Measurements from ENCODE around the gene NANOS3. TPM values are rescaled to one million over a fixed set of nuclear protein-coding genes. Genes with fewer than 3 reads are reported as not detected.

The NANOS3 gene
- total RNA-seq, 2 donors from 2014 or later: 1.0 to 1.2 TPM

DNA sequence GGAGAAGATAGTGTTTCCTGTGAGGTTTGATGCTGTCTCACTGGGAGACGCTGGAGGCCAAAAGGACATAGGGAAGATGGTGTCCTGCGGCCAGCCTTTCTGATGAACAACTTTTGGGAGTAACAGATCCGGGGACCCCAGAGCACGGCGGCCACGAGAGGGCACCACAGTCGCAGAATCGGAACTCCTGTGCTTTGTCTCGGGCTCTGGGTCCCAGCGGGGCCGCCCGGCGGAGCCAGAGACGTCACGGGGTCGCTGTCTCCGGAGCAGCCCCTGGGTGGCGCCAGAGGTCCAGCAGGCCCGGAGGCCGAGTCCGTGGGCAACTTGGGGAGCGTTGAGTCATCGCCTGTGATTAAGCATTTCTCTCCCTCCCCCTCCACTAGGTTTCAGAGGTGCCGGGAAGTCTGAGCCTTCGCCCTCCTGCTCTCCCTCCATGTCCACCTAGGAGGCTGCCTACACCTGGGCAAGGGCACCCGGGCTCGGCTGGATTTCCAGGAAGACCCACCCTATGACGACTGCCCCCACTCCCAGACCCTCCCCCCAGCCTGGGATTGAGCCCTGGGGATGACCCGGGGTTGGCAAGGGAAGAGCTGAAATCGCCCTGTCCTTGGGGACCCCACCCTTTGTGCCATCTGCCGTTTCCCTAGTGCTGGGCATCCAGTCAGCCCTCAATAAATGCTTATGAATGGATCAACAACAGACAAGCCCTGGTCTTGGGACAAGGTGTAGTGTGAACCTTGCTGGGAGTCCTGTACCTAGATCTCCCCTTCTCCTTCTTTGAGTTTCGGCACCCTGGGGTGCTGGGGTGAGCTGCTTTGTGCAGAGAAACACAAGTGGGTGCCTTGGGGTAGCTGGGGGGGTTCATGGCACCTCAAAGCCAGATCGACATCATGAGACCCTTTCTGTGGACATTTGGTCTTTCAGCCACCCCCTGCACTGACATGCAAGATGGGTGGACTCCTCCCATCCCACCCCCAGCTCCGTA is 3.4 kb downstream of the NANOS3 start:
- peak; percentile 96 for ATAC-seq
- intact Hi-C loops (cut with DNase I): loop anchor here (2.0 to 5.0 kb wide), 3 partner anchors 77 to 194 kb away; partner anchors contain the start of gene MISP3 (in 1 of the 2)
- DNase-seq: peak; percentile 99

DNA sequence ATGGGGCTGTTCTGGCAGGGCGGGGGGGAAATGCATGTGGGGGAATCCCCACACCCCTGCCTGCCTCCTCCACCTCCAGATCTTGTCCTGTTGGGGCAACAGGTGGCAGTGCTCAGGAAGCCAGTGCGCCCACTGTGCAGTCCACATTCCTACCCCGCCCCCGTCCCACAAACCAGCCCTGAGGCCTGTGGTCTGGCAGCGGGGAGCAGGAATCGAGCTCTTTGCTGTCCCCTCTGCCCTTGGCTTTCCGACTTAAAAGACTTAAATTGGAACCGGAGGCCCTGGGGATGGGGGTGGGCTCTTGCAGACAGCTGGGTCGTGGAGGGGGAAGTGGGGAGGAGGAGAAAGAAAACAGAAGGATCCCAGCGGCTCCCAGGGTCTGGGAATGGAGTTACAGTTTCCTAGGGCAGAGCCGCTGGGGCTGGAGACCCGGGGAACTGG is 4.3 kb downstream of the NANOS3 start:
- DNase-seq: no peak
- peak in 1 of 2 donors; percentile 6 for ATAC-seq
- intact Hi-C loops (cut with DNase I): loop anchor here (2.0 to 5.0 kb wide), 3 partner anchors 76 to 194 kb away; partner anchors contain the start of gene MISP3 (in 1 of the 2)

- no peak for DNase-seq
- ATAC-seq: peak in 1 of 2 donors; percentile 3
- intact Hi-C loops (cut with DNase I): loop anchor here (2.0 to 5.0 kb wide), 3 partner anchors 75 to 193 kb away; partner anchors contain the start of gene MISP3 (in 1 of the 2)
Observed at GRCh38 chr19:13881692-13882418, 4.9 kb downstream of the NANOS3 start.

- intact Hi-C loops (cut with DNase I): loop anchor here (5.0 kb wide), 2 partner anchors 75 to 190 kb away; partner anchors contain the start of gene MISP3 (in 1 of the 2)
- no peak for ATAC-seq
Observed at GRCh38 chr19:13882419-13882795, 5.5 kb downstream of the NANOS3 start.

DNA sequence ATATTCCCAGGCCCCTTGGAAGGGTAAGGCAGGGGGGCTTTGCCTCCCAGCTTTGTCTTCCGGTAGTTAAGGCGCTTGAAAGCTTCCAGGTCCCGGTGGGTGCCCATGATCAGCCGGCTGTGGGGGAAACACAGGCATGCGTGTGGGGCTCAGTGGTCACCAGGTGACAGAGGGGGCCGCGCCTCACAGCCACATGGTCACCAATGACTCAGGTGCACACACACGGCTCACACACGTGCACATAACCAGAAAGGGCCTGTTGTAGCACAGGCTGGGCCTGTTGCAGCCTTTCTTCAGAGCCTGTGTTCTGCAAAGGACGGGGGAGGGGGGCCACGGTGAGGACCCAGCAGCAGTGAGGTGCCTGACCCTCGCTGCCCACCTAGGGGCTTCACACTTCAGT is 5.9 kb downstream of the NANOS3 start:
- no peak for ATAC-seq
- no peak for DNase-seq
- intact Hi-C loops (cut with DNase I): loop anchor here (5.0 kb wide), 2 partner anchors 74 to 189 kb away; partner anchors contain the start of gene MISP3 (in 1 of the 2)

More at GRCh38 chr19:13882419-13882795, 5.5 kb downstream of the NANOS3 start:
- no peak for DNase-seq

GRCh38 chr19:13883516-13884064 is 6.7 kb downstream of the NANOS3 start:
- ATAC-seq: no peak
- no peak for DNase-seq
- intact Hi-C loops (cut with DNase I): loop anchor here (5.0 kb wide), 2 partner anchors 74 to 189 kb away; partner anchors contain the start of gene MISP3 (in 1 of the 2)

DNA sequence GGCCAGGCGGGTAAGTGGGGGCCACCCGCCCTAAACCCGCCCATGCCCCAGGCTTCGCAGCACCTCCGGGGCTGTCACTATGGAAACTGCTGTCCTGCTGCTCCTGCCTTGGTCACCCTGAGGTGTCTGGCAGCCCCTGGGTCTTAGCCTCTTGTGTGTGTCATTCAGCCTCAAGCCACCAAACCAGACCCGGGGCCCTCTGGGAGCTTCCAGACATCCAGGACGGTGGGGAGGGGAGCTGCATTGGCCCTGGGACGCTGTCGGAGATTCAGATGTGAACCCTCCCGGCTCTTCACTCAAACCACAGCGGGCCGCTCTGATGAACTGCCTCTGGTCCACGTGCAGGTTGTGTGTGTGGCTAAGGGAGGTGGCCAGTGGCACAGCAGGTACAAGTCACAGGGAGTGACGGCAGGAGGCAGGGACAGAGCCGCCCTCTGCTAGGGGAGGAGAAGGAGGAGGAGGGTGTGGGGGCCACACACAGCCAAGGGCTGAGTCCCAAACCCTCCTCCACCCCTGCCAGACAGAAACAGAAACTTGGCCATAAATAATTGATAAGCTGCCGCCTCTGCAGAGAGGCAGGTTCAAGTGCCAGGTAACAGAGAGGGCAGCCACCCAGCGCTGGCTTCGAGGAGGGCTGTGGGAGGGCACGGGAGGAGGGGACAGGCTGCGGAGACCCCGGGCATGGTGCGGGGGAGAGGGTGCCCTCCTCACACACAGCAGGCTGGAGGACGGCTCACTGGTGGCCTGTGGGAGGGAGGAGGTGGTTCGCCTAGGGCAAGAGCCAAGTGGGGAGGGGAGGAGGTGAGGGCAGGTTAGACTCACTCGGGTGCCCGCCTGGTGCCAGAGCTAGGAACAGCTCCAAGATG is 8.0 kb downstream of the NANOS3 start:
- ATAC-seq (no peak), DNase-seq (no peak)
- intact Hi-C loops (cut with DNase I): loop anchor here (5.0 kb wide), 3 partner anchors 72 to 187 kb away; partner anchors contain the start of gene MISP3 (in 1 of the 2)

DNA sequence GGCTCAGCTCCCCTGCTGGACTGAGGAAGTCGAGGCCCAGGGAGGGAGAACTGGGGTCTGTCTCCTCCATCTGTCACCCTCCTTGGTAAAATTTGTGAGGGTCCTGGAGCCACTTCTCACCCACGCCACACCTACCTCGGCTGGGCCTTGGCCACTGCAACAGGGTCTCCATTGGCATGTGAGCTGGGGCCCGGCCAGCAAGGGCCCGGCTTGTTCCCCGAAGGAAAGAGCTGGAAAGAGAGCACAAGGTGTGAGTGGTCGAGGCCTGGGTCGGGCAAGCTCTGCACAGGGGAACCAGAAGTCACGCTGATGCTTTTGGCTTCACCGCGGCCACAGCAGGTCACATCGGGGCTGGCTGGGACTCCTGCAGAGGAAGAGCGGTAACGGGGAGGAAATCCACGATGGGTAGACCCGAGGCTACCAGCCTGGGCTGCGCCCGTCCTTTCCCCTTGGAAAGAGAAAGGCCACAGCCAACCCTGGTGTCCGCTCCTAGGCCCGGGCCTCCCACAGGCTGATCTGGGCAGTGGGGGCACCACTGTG is 9.0 kb downstream of the NANOS3 start:
- ATAC-seq (no peak), DNase-seq (no peak)
- intact Hi-C loops (cut with DNase I): loop anchor here in 1 of 2 donors (5.0 kb wide), 1 partner anchor 166 kb away; no protein-coding TSS in a partner anchor

DNA sequence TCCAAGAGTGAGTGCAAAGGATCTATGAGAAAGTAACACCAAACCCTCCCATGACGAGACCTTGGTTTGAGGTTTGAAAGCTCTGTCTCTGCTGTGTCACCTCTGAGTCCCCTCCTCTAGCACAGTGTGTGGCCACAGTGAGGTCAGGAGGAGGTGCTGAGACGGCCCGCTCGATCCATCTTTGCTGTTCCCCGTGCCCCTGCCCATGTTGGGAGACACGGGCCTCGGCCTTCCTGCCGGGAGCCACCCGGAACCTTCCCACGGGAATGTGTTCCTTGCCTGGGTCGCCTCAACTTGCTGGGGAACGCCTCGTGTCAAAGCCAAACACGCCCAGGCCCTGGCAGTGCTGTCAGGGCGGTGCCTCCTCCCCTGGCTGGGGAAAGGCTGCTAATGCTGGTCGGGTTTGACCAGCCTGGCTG is 10.1 kb downstream of the NANOS3 start:
- ATAC-seq (no peak), DNase-seq (no peak)
- intact Hi-C loops (cut with DNase I): loop anchor here in 1 of 2 donors (5.0 kb wide), 1 partner anchor 165 kb away; no protein-coding TSS in a partner anchor

GRCh38 chr19:13887517-13887916 is 10.6 kb downstream of the NANOS3 start:
- no peak for DNase-seq
- intact Hi-C loops (cut with DNase I): loop anchor here in 1 of 2 donors (5.0 kb wide), 1 partner anchor 165 kb away; no protein-coding TSS in a partner anchor
- no peak for ATAC-seq

DNA sequence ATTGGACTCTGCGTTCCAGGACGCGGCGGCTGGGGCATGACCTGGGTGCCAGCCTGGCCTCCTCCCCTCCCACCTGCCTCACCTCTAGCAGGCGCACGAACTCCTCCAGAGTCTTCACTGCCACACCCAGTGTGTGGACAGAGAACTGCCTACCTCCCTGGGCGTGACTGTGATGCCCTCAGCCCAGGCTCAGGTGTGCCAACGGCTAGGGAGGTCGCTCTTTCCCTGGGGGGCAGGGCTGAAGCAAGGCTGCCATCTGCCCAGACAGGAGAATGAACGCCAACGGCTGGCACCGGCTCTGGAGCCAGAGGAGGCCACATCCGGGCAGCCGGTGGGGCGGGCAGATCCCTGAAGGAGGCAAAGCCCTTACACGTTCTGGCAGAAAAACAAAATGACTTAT is 11.3 kb downstream of the NANOS3 start:
- intact Hi-C loops (cut with DNase I): loop anchor here in 1 of 2 donors (5.0 kb wide), 1 partner anchor 164 kb away; no protein-coding TSS in a partner anchor
- ATAC-seq (no peak), DNase-seq (no peak)

DNA sequence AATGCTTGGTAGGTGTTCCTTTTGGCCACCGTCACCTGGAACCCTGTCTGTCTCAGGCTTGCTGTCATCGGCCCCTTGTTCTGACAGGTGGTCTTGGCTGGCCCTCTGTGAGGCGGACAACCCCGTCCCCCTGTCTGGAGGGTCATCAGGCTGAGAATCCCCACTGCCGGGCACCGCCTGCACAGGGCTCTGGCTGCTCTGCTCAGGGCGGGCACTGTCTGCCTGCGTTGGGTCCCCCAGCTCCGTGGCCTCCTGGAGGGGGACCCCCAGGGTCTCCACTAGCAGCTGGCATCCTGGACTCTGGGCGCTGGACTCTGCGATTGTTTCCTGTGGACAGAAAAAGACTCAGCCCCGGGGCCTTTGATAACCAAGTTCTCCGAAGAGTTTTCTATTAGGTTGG is 13.2 kb downstream of the NANOS3 start:
- DNase-seq (no peak), ATAC-seq (no peak)
- intact Hi-C loops (cut with DNase I): no loop called here

GRCh38 chr19:13892870-13893269 is 15.9 kb downstream of the NANOS3 start:
- DNase-seq (no peak), ATAC-seq (no peak)
- intact Hi-C loops (cut with DNase I): no loop called here

DNA sequence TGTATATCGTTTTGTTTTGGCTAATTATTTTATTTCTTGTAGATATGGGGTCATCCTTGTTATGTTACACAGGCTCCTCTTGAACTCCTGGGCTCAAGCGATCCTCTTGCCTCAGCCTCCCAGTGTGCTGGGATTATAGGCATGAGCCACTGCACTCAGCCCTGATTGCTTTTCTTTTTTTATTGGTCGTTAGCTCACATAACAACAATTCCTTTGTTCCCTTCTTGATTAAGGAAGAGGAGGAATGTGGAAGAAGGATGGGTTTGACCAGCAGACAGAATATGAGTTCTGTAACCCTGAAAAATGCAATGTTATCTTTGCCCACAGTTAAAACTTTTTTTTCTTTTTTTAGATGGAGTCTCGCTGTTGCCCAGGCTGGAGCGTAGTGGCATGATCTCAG is 17.6 kb downstream of the NANOS3 start:
- ATAC-seq (no peak), DNase-seq (no peak)
- intact Hi-C loops (cut with DNase I): no loop called here

DNA sequence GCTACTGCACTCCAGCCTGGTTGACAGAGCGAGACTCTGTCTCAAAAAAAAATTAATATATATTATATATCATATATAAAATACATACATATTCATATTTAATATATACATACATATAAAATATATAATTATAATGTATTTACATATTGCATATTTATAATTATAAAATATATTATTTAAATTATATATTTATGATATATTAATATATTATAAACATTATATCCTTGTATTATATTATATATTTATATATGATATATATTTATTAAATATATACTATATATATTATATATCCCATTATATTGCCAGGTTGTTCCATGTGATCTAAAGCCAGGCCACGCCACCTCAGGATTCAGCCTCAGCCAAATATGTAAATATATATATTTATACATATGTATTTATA is 19.3 kb downstream of the NANOS3 start:
- intact Hi-C loops (cut with DNase I): no loop called here

GRCh38 chr19:13899393-13899792 is 22.5 kb downstream of the NANOS3 start:
- DNase-seq: no peak
- intact Hi-C loops (cut with DNase I): no loop called here

More for the DNA sequence above, 19.3 kb downstream of the NANOS3 start:
- DNase-seq (no peak), ATAC-seq (no peak)

GRCh38 chr19:13899912-13900584 is 23.1 kb downstream of the NANOS3 start:
- intact Hi-C loops (cut with DNase I): no loop called here
- ATAC-seq (peak in 1 of 2 donors; percentile 43), DNase-seq (no peak)

More at GRCh38 chr19:13899393-13899792, 22.5 kb downstream of the NANOS3 start:
- no peak for ATAC-seq

Data from left cardiac atrium (tissue), 4 donors.